Neutrophil (primary cell): ENCODE measurements around the gene LDHAL6B.

Experiments
- H3K27ac ChIP-seq: fragments of 200-600 bp; sonication (generic); 2 replicates; pipeline ENCODE4 v1.5.1; 2016; ENCODE audit warnings: mild to moderate bottlenecking, moderate library complexity
- H3K27me3 ChIP-seq: fragments of 200-600 bp; sonication (generic); 2 replicates; pipeline ENCODE4 v1.6.0; 2016; ENCODE audit warnings: mild to moderate bottlenecking
- H3K36me3 ChIP-seq: fragments of 200-600 bp; sonication (generic); 2 replicates; pipeline ENCODE4 v1.5.1; 2017
- H3K4me1 ChIP-seq, 2 experiments: fragments of 200-600 bp in 1 of 2; sonication (generic) in 1 of 2; 1 replicate in 1 of 2; 2 replicates in 1 of 2; pipeline versions ENCODE4 v1.5.1 to v1.6.1; 2013 to 2016; ENCODE audit warnings: low read depth in 1 of 2, low read length in 1 of 2, mild to moderate bottlenecking in 1 of 2, moderate library complexity in 1 of 2; ENCODE audit not compliant: control insufficient read depth in 1 of 2, insufficient read depth in 1 of 2
- H3K4me3 ChIP-seq, 2 experiments: fragments of 200-600 bp in 1 of 2; sonication (generic) in 1 of 2; 1 replicate in 1 of 2; 2 replicates in 1 of 2; pipeline ENCODE4 v1.5.1; 2013 to 2016; ENCODE audit warnings: low read depth in 1 of 2, low read length in 1 of 2, mild to moderate bottlenecking in 1 of 2, moderate library complexity in 1 of 2
- H3K9me3 ChIP-seq: fragments of 200-600 bp; sonication (generic); 2 replicates; pipeline ENCODE4 v1.5.1; 2016
- CTCF ChIP-seq: fragments of 200-600 bp; sonication (generic); IDR thresholded peaks from 2 replicates; pipeline ENCODE4 v1.5.1; 2016; ENCODE audit warnings: antibody characterized with exemption

LDHAL6B gene

GRCh38 chr15:59169251-59169708, 37.4 kb upstream of the LDHAL6B start:
- Histone ChIP-seq H3K27me3 (peaks cover 7% of the 10 kb centered on the region), H3K4me3 (no peak overlapping the region), H3K27ac (no peak overlapping the region), H3K4me1 (no peaks in the 10 kb centered on the region), H3K36me3 (no peaks in the 10 kb centered on the region), H3K9me3 (no peaks in the 10 kb centered on the region)
- no peak for TF ChIP-seq CTCF

GRCh38 chr15:59170295-59171066, 36.2 kb upstream of the LDHAL6B start:
- Histone ChIP-seq H3K27ac (no peak overlapping the region), H3K4me3 (no peak overlapping the region), H3K9me3 (no peaks in the 10 kb centered on the region), H3K36me3 (no peaks in the 10 kb centered on the region), H3K27me3 (peaks cover 19% of the 10 kb centered on the region), H3K4me1 (no peaks in the 10 kb centered on the region)
- TF ChIP-seq CTCF, result no peak

GRCh38 chr15:59171067-59171397, 35.6 kb upstream of the LDHAL6B start:
- Histone ChIP-seq H3K27ac (no peak overlapping the region), H3K27me3 (peaks cover 24% of the 10 kb centered on the region), H3K36me3 (no peaks in the 10 kb centered on the region), H3K9me3 (no peaks in the 10 kb centered on the region), H3K4me3 (no peak overlapping the region), H3K4me1 (no peaks in the 10 kb centered on the region)
- no peak for TF ChIP-seq CTCF

- no peak for TF ChIP-seq CTCF
- Histone ChIP-seq H3K27ac (no peak overlapping the region), H3K4me1 (peaks cover 0 to 4% of the 10 kb centered on the region in 2 experiments), H3K27me3 (peaks cover 36% of the 10 kb centered on the region), H3K4me3 (no peak overlapping the region), H3K36me3 (no peaks in the 10 kb centered on the region), H3K9me3 (no peaks in the 10 kb centered on the region)
Observed at GRCh38 chr15:59172289-59172901, 34.2 kb upstream of the LDHAL6B start.

GRCh38 chr15:59173194-59173593, 33.4 kb upstream of the LDHAL6B start:
- no peak for TF ChIP-seq CTCF
- no peaks in the 10 kb centered on the region for H3K9me3 ChIP-seq
- H3K27me3 ChIP-seq, result peaks cover 44% of the 10 kb centered on the region
- no peak overlapping the region for H3K4me3 ChIP-seq
- no peaks in the 10 kb centered on the region for H3K36me3 ChIP-seq
- H3K4me1 ChIP-seq, result peaks cover 0 to 5% of the 10 kb centered on the region in 2 experiments
- no peak overlapping the region for H3K27ac ChIP-seq
